Measurements from ENCODE around the gene SRCAP.
A peak's percentile ranks its signal among the peaks of the same experiment; 100 is the strongest.

Gene SRCAP

DNA sequence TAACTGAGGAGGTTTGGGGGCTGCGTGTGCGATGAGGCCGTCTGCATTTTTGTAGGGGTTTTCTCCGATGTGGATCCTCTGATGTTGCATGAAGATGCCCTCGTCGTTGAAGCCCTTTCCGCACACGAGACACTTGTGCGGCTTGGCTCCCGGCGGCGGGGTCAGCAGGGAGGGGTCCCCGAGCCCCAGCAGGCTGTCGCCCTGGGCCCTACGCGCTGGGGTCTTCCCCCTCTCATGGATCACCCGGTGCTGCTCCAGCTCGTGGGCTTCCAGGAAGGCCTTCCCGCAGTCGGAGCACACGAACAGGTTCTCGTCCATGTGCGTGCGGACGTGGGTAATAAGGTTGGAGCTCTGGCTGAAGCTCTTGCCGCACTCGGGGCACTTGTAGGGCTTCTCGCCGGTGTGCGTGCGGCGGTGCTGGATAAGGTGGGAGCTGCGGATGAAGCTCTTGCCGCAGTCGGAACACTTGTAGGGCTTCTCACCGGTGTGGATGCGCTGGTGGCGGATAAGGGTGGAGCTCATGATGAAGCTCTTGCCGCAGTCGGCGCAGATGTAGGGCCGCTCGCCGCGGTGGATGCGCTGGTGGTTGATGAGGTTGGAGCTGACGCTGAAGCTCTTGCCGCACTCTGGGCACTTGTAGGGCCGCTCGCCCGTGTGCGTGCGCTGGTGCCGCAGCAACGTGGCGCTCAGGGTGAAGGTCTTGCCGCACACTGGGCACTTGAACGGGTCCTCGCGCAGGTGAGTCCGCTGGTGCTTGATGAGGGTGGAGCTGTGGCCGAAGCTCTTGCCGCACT lies 83.7 kb downstream of the SRCAP start:
- peaks cover 74% of the 10 kb centered on the region for H3K36me3 ChIP-seq

GRCh38 chr16:30783280-30784109 lies 84.5 kb downstream of the SRCAP start:
- H3K36me3 ChIP-seq: peaks cover 67% of the 10 kb centered on the region
- H3K4me3 ChIP-seq: no peak overlapping the region
- H3K27me3 ChIP-seq: no peaks in the 10 kb centered on the region
- peaks cover 66% of the 10 kb centered on the region for H4K20me1 ChIP-seq
- H3K4me1 ChIP-seq: peaks cover 27% of the 10 kb centered on the region
- no peak for TF ChIP-seq Cebpa-rat (IDR thresholded peaks at IDR 0.05)
- H3K27ac ChIP-seq: no peak overlapping the region
- H3K9me3 ChIP-seq: no peaks in the 10 kb centered on the region
- H3K4me2 ChIP-seq: no peak overlapping the region
- no peak overlapping the region for H3K9ac ChIP-seq

More for the DNA sequence above, 83.7 kb downstream of the SRCAP start:
- Histone ChIP-seq H3K27ac (no peak overlapping the region), H3K4me2 (no peak overlapping the region), H3K4me1 (peaks cover 19% of the 10 kb centered on the region), H3K9ac (no peak overlapping the region), H3K27me3 (no peaks in the 10 kb centered on the region), H3K9me3 (no peaks in the 10 kb centered on the region), H4K20me1 (peaks cover 71% of the 10 kb centered on the region), H3K4me3 (no peak overlapping the region)
- TF ChIP-seq Cebpa-rat (IDR thresholded peaks at IDR 0.05): no peak

- H3K9me3 ChIP-seq: no peaks in the 10 kb centered on the region
- H3K27me3 ChIP-seq: no peaks in the 10 kb centered on the region
- H3K27ac ChIP-seq: no peak overlapping the region
- no peak overlapping the region for H3K9ac ChIP-seq
- H3K4me3 ChIP-seq: no peak overlapping the region
- H3K36me3 ChIP-seq: peaks cover 60% of the 10 kb centered on the region
- H3K4me1 ChIP-seq: peaks cover 30% of the 10 kb centered on the region
- peaks cover 58% of the 10 kb centered on the region for H4K20me1 ChIP-seq
- no peak for TF ChIP-seq Cebpa-rat (IDR thresholded peaks at IDR 0.05)
- H3K4me2 ChIP-seq: no peak overlapping the region
These were observed 85.2 kb downstream of the SRCAP start for GRCh38 chr16:30784215-30784614.

GRCh38 chr16:30785126-30786106 lies 86.4 kb downstream of the SRCAP start:
- H3K4me2 ChIP-seq: peak overlapping the region; percentile 99

GRCh38 chr16:30786115-30786935 lies 87.4 kb downstream of the SRCAP start:
- H3K4me2 ChIP-seq: peak overlapping the region; percentile 99
- H3K9ac ChIP-seq: peak overlapping the region; percentile 96
- H3K27ac ChIP-seq: peak overlapping the region; percentile 96
- peaks cover 40% of the 10 kb centered on the region for H3K36me3 ChIP-seq
- no peak for TF ChIP-seq Cebpa-rat (IDR thresholded peaks at IDR 0.05)
- peaks cover 30% of the 10 kb centered on the region for H3K4me1 ChIP-seq
- H4K20me1 ChIP-seq: peaks cover 40% of the 10 kb centered on the region
- no peaks in the 10 kb centered on the region for H3K27me3 ChIP-seq
- peak overlapping the region; percentile 95 for H3K4me3 ChIP-seq
- no peaks in the 10 kb centered on the region for H3K9me3 ChIP-seq

More at GRCh38 chr16:30785126-30786106, 86.4 kb downstream of the SRCAP start:
- TF ChIP-seq Cebpa-rat (IDR thresholded peaks at IDR 0.05): no peak
- Histone ChIP-seq H4K20me1 (peaks cover 47% of the 10 kb centered on the region), H3K27ac (peak overlapping the region; percentile 96; the same call in 1 of the 2 replicates), H3K4me3 (peak overlapping the region; percentile 95), H3K4me1 (peaks cover 30% of the 10 kb centered on the region), H3K9me3 (no peaks in the 10 kb centered on the region), H3K9ac (peak overlapping the region; percentile 96), H3K36me3 (peaks cover 48% of the 10 kb centered on the region), H3K27me3 (no peaks in the 10 kb centered on the region)

GRCh38 chr16:30786936-30787612 lies 88.1 kb downstream of the SRCAP start, which contains the start of gene ZNF629:
ZNF629 (minus strand) TSS chr16:30787205; CDS start chr16:30784482, 2,723 bp downstream.
- H3K9me3 ChIP-seq: no peaks in the 10 kb centered on the region
- peak within 1 kb of the TSS; percentile 96 for H3K27ac ChIP-seq
- no peak for TF ChIP-seq Cebpa-rat (IDR thresholded peaks at IDR 0.05)
- peak within 1 kb of the TSS; percentile 96 for H3K9ac ChIP-seq
- H3K4me2 ChIP-seq: peak within 1 kb of the TSS; percentile 99
- H3K4me1 ChIP-seq: peaks cover 30% of the 10 kb centered on the region
- peak within 1 kb of the TSS; percentile 95 for H3K4me3 ChIP-seq
- H4K20me1 ChIP-seq: peaks cover 33% of the 10 kb centered on the region
- H3K36me3 ChIP-seq: peaks cover 33% of the 10 kb centered on the region
- H3K27me3 ChIP-seq: no peaks in the 10 kb centered on the region

DNA sequence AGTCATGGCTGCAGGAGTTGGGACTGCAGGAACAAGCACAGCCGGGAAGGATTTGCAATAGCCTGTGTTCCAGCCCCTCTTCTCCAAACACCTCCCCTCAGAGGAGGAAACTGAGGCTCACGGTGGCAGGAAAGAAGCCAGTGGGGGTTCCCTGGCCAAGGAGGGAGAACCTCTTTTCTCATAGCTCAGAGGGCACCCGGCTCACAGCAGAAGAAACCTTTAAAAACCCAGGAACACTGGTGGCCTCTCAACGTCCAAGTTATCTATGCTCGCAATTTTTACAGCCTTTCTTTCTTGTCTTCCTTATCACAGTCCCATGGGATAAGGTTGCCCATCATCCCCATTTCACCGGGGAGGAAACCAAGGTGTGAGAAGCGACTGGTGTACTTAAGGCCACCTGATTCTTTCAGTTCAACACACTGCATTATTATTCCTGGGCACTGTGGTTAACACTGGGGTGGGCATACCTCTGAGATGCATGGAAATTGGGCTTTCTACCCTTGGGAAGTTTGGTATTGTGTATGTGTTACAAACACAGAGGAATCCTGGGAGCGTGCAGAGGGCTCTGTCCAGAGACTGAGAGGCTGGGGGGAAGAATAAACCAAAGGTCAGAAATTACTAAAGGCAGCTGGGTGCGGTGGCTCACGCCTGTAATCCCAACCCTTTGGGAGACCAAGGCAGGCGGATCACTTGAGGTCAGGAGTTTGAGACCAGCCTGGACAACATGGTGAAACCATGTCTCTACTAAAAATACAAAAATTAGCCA lies 88.8 kb downstream of the SRCAP start:
- no peak for TF ChIP-seq Cebpa-rat (IDR thresholded peaks at IDR 0.05)
- no peaks in the 10 kb centered on the region for H3K9me3 ChIP-seq
- peak overlapping the region; percentile 95 for H3K4me3 ChIP-seq
- peaks cover 27% of the 10 kb centered on the region for H4K20me1 ChIP-seq
- H3K36me3 ChIP-seq: peaks cover 26% of the 10 kb centered on the region
- no peaks in the 10 kb centered on the region for H3K27me3 ChIP-seq
- peak overlapping the region; percentile 96 for H3K27ac ChIP-seq
- peak overlapping the region; percentile 96 for H3K9ac ChIP-seq
- H3K4me2 ChIP-seq: peak overlapping the region; percentile 99
- peaks cover 30% of the 10 kb centered on the region for H3K4me1 ChIP-seq

All from BLaER1 (cell line).